Right forelimb (tissue), 1 donor: ENCODE data around the gene FASTKD3.
"Not testable (repeated sequence)": the region's sequence is repeated elsewhere in the genome, so short reads cannot be mapped to it uniquely, and the experiment has no call there.

Experiments used
- DNase-seq: peaks from one replicate; pipeline ENCODE4 v3.0.0-alpha.2; 2018

The FASTKD3 gene, protein sequence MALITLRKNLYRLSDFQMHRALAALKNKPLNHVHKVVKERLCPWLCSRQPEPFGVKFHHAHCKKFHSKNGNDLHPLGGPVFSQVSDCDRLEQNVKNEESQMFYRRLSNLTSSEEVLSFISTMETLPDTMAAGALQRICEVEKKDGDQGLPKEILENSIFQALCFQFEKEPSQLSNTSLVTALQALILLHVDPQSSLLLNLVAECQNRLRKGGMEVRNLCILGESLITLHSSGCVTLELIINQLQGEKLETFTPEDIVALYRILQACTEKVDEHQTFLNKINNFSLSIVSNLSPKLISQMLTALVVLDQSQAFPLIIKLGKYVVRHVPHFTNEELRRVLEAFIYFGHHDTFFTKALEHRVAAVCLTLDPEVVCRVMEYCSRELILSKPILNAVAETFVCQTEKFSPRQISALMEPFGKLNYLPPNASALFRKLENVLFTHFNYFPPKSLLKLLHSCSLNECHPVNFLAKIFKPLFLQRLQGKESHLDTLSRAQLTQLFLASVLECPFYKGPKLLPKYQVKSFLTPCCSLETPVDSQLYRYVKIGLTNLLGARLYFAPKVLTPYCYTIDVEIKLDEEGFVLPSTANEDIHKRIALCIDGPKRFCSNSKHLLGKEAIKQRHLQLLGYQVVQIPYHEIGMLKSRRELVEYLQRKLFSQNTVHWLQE

GRCh38 chr5:7868773-7869473 lies at the start of gene FASTKD3, which contains the start of gene MTRR:
TSS of gene FASTKD3 (minus strand) at chr5:7869031. CDS start at chr5:7868083, 948 bp downstream.
TSS of gene MTRR (plus strand) at chr5:7869148. CDS start at chr5:7870795, 1,647 bp downstream.
- peak; percentile 93 for DNase-seq

DNA sequence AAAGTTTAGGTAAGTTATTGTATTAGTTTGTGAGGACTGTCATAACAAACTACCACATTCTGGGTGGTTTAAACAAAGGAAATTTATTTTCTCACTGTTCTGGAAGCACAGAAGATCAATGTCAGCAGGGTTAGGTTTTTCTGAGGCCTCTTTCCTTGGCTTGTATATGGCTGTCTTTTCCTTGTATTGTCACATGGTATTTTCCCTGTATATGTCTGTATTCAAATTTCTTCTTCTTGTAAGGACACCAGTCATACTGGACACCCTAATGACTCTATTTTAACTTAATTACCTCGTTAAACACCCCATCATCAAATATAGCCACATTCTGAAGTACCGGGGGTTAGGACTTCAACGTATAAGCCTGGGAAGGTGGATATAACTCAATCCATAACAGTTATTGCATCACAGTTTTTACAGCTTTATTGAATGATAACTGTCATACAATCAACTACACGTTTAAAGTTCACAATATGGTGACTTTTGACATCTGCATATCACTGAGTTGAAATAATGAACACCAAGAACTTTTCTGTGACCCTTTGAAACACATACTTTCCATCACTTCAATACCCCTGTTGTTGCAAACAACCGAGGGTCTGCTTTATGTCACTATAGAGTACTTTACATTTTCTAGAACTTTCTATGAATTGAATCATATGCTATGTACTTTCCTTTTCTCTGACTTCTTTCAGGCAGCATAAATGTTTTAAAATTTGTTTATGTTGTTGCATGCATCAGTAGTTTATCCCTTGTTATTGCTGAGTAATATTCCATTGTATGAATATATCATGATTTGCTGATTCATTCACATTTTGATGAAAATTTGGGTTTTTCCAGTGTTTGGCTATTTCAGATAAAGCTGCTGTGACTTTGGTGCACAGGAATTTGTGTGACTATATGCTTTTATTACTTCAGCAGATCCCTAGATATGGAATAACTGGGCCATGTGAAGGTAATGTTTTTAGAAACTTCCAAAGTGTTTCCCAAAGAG lies 48.6 kb upstream of the FASTKD3 start:
- DNase-seq: no peak

DNA sequence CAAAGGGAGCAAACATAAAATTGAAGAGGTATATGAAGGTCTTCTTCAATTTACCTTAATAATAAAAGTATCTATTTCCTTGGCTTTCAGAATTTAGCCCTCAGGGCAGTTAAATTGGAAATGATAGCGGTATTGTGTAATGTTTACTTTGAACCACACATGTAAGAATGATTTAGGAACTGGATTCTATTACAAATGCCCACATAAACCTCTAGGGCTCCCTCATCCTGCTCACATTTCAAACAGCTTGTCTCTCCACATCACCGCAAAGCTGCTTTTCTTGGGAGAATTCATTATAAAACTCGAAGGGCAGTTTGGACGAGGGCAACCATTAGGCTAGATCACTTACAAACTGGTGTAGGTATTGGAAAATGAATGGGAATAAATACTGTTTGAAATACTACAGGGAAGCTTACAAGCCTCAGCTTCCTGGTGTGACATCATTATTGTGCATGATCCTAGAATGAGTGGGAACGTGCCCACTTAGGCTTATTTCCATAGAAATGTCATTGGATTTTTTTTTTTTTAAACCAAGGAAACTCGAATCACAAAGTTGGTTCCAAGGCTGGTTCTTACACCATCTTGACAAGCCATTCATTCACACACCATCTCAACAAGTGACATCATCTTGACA lies 47.5 kb upstream of the FASTKD3 start:
- DNase-seq: no peak

GRCh38 chr5:7911429-7911771 lies 42.6 kb upstream of the FASTKD3 start:
- DNase-seq: not testable (repeated sequence)

DNA sequence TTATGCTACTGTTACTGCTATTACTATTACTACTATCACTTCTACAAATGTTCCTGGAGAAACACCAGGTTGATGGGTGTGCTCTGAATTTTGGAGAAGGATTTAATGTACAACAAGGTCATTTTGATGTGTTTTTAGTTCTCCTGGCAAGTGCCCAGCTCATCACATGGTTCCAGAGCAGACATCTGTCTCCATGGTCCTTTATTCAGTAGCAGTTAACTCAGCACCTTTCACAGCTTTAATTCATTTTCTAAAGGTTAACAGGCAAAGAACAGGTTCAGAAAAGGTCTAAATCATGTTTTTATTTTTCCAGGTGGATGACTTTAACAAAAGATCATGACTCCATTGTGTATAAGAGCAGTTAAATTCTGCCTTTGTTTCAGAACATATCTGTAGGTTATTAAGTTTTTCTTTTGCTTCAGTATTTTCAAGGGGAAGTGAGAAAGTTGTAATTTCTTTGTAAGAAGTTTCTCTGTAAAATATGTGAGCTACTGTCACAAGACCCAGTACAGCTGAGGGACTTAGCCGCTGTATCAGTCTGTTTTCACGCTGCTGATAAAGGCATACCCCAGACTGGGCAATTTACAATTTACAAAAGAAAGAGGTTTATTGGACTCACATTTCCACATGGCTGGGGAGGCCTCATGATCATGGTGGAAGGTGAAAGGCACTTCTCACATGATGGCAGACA lies 42.1 kb upstream of the FASTKD3 start:
- no peak for DNase-seq

GRCh38 chr5:7908317-7908716 lies 39.5 kb upstream of the FASTKD3 start:
- DNase-seq: no peak

DNA sequence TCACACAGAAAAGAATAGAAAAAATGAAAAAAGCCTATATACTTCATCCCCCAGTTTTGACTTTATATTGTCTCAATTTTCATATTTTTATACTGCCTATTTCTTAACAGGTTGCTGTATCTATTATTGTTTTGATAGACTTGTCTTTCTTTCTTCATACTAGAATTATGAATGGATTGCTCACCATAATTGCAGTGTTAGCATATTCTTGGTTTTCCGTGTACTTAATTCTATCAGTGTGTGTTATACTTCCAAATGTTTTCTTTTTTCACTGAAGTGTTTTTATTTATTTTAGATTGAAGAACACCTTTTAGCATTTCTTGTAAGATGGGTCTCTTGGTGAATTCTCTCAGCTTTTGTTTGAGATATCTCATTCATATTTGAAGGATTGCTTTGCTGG lies 38.8 kb upstream of the FASTKD3 start:
- DNase-seq: no peak

- no peak for DNase-seq
These were observed 35.3 kb upstream of the FASTKD3 start for GRCh38 chr5:7904170-7904569.

- DNase-seq: no peak
These were observed 34.1 kb upstream of the FASTKD3 start for GRCh38 chr5:7902666-7903625.

- DNase-seq: no peak
These were observed 33.4 kb upstream of the FASTKD3 start for GRCh38 chr5:7902201-7902600.

DNA sequence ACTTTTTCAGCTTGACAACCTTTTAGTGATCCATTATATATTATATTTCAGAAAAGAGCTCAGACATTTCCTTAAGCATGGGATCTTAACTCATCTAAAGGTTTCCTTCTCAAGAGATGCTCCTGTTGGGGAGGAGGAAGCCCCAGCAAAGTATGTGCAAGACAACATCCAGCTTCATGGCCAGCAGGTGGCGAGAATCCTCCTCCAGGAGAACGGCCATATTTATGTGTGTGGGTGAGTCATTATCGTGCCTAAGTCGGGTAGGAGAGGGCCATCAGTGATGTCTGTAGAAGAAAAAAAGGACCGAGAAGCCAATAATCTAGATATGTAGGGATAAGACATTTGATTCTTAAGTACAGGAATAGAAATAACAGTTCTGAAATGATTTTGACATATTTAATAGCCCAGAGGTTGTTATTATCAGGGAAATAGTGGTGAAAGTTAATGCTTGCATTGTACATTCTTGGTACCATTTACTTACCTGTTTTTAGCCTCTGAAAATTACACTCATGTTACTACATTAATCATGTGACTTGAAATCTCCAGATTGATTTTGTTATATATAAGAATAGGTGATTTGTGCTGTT lies 28.3 kb upstream of the FASTKD3 start:
- DNase-seq: no peak

DNA sequence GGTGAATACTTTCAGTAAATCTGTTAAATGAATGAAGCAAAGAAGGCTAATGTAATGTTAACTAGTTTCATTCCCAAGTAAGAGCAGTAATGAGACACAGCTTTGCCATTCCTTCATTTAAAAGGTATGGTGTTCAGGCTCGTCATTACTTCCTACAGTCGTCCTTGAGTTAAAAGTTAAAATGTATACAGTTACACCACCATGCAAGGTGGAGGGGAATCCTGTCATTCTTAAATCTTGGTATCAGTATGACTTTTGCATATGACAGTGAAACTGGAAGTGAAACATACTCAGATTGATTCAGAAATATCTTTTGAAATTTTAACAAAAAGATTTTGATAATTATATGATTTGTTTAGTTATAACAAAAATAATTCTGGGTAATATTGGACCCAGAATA lies 26.0 kb upstream of the FASTKD3 start:
- DNase-seq: no peak

GRCh38 chr5:7894439-7894838 lies 25.6 kb upstream of the FASTKD3 start:
- DNase-seq: no peak

DNA sequence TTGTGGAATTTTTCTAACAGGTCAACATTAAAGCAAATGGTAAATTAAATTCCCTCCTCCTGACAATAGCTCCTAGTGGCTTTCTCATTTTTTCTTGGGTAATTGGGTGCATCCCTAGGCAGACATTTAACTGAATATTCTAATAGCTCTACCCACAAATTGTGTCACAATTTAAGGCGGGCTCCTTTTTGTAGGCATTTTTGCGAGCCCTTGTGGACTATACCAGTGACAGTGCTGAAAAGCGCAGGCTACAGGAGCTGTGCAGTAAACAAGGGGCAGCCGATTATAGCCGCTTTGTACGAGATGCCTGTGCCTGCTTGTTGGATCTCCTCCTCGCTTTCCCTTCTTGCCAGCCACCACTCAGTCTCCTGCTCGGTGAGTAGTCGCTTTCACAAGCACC lies 20.1 kb upstream of the FASTKD3 start:
- DNase-seq: no peak

DNA sequence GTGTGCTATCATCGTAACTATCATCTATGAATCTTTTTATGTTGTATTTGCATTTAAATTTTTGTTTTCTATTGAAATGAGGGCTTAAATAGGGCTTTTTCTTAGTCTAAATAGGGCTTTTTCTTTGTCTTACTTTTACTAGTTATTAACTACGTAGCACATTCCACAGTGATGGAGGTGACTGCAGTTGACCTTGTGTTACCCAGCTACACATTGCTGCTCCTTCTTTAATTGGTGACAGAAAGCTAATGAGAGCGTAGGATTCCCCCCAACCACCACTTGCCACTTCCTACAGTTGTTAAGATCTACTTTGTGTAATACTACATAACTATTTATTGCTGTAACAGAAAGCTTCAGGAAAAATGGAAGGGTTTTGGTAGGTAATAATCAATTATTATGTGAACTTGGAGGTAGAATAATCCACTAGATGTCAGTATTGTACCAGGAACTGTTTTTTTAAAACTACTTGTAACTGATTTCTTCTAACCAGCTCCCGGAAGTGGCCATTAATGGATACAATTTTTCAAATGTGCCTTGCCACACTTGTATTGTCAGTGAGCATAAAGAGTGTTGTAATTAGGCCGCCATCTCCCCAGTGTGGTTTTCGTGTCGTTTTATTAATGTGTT lies 18.1 kb upstream of the FASTKD3 start:
- no peak for DNase-seq

- DNase-seq: no peak
These were observed 15.8 kb upstream of the FASTKD3 start for GRCh38 chr5:7884491-7885267.

DNA sequence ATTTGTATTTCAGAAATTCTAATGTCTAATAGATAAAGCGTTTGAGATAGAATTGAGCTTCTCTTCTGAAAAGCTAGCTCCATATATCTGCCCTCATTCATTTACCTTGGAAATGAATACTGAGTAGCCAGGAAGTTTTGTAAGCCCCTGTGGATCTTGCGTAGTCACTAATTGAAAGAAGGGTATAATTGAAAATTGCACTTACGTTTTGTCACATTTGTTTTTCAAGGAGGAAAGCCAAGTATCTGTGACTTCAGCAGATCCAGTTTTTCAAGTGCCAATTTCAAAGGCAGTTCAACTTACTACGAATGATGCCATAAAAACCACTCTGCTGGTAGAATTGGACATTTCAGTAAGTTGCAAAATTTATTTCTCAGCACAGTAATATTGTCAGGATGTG lies 14.1 kb upstream of the FASTKD3 start:
- no peak for DNase-seq

DNA sequence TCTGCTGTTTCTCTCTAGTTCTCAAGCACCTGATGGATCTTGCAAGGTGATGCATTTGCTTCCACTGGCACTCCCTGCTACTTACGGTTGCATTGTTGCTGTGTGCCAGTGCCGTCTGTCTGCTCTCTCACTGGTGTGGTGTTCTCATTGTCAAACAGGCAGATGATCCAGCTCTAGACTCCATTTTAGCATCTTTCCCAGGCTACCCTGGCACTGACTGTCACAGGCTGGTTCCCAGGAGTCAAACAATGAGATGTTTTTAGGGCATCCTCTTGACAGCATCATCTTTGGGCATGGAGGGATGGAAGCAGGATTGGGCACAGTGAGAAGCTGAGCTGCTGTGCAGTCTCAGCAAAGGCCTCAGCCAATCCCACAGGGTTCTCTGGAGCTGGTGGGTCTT lies 13.0 kb upstream of the FASTKD3 start:
- no peak for DNase-seq
